Astrocyte (in vitro differentiated cells and primary cell): ENCODE measurements around the gene TPRG1.

ENCODE experiments used
- CTCF ChIP-seq: IDR thresholded peaks from 2 replicates; pipeline ENCODE4 v1.5.1; 2011; ENCODE audit warnings: low read depth, mild to moderate bottlenecking, inconsistent platforms, low read length, moderate library complexity; ENCODE audit not compliant: insufficient read depth
- EZH2 ChIP-seq: IDR thresholded peaks from 2 replicates; pipeline ENCODE4 v1.6.1; 2012; ENCODE audit warnings: mild to moderate bottlenecking, low read length, inconsistent platforms; ENCODE audit not compliant: insufficient read depth

GRCh38 chr3:189295089-189295488 lies 123.3 kb downstream of the TPRG1 start:
- TF ChIP-seq CTCF (no peak), EZH2 (no peak)
